RWPE1 (cell line): ENCODE results near the gene MEST.
A peak's percentile ranks its signal among the peaks of the same experiment; 100 is the strongest.

Source experiments
- CTCF ChIA-PET: fragments of 350-600 bp; sonication (Branson Sonifier 250); formaldehyde crosslinking; extraction: SDS; loops from one replicate; lab custom pipeline; 2021; lab: Yijun Ruan, JAX
- POLR2A ChIA-PET: fragments of 400-600 bp; formaldehyde crosslinking; extraction: SDS; loops from one replicate; lab custom pipeline; 2020; ENCODE audit warnings: antibody characterized with exemption; ENCODE audit not compliant: low non-redundant PET; lab: Yijun Ruan, JAX
- DNase-seq: peaks from one replicate; pipeline ENCODE4 v3.0.0; 2012; ENCODE audit warnings: low spot score
- H3K27ac ChIP-seq: fragments of 450-650 bp; 2 replicates; pipeline ENCODE4 v1.5.1; 2017
- CTCF ChIP-seq: fragments of 450-650 bp; conservative IDR thresholded peaks from 2 replicates; pipeline ENCODE4 v1.5.1; 2017; ENCODE audit warnings: low read depth, mild to moderate bottlenecking

Gene MEST

GRCh38 chr7:130479716-130480400, 12.0 kb upstream of the MEST start:
- ChIA-PET CTCF (no interaction called here), POLR2A (no interaction called here)
- TF ChIP-seq CTCF, result no peak
- no peak for DNase-seq
- no peak overlapping the region for H3K27ac ChIP-seq

- CTCF ChIA-PET, result no interaction called here
- no peak for DNase-seq
- POLR2A ChIA-PET, result no interaction called here
- TF ChIP-seq CTCF, result no peak
- no peak overlapping the region for H3K27ac ChIP-seq
Measured at GRCh38 chr7:130481898-130482297, 10.0 kb upstream of the MEST start.

- H3K27ac ChIP-seq, result no peak overlapping the region
- ChIA-PET POLR2A (no interaction called here), CTCF (no interaction called here)
- no peak for DNase-seq
- TF ChIP-seq CTCF, result no peak
Measured at GRCh38 chr7:130483031-130483430, 8.9 kb upstream of the MEST start.

GRCh38 chr7:130485734-130486113, 6.2 kb upstream of the MEST start:
- no peak for TF ChIP-seq CTCF
- CTCF ChIA-PET, result interaction anchor here (0.6 kb wide), 1 partner anchor 55 kb away, joined by 3 read pairs; no protein-coding TSS in a partner anchor
- POLR2A ChIA-PET, result no interaction called here
- no peak for DNase-seq
- no peak overlapping the region for H3K27ac ChIP-seq

- no peak overlapping the region for H3K27ac ChIP-seq
- DNase-seq, result peak; percentile 64
- POLR2A ChIA-PET, result no interaction called here
- peak; percentile 84 for TF ChIP-seq CTCF
- CTCF ChIA-PET, result interaction anchor here (0.6 to 0.7 kb wide), 2 partner anchors 11 to 13 kb away, joined by 4 read pairs; no protein-coding TSS in a partner anchor
Measured at GRCh38 chr7:130486114-130486953, 5.6 kb upstream of the MEST start.

GRCh38 chr7:130486954-130487436, 4.9 kb upstream of the MEST start:
- ChIA-PET POLR2A (no interaction called here), CTCF (interaction anchor here (0.6 to 0.7 kb wide), 2 partner anchors 10 to 14 kb away, joined by 4 read pairs; no protein-coding TSS in a partner anchor)
- DNase-seq, result peak; percentile 34
- no peak overlapping the region for H3K27ac ChIP-seq
- no peak for TF ChIP-seq CTCF
